ENCODE measurements around the gene NFIA.

NFIA gene

GRCh38 chr1:61131716-61132115, 49.4 kb downstream of the NFIA start:
- H2AFZ ChIP-seq (ENCODE audit: low read depth): no peak overlapping the region

GRCh38 chr1:61132176-61132638, 49.8 kb downstream of the NFIA start:
- Histone ChIP-seq H3K4me3 (IDR thresholded peaks at IDR 0.05; ENCODE audit: insufficient read depth, low read depth, low read length) (no peak overlapping the region), H4K20me1 (ENCODE audit: insufficient read depth) (no peaks in the 10 kb centered on the region), H3K79me2 (ENCODE audit: insufficient read depth, low read depth) (no peaks in the 10 kb centered on the region), H2AFZ (ENCODE audit: low read depth) (no peak overlapping the region), H3K4me2 (no peak overlapping the region), H3K9ac (no peak overlapping the region), H3K4me1 (ENCODE audit: low read depth, poor library complexity, severe bottlenecking) (no peaks in the 10 kb centered on the region), H3K36me3 (ENCODE audit: insufficient read depth) (no peaks in the 10 kb centered on the region), H3K27me3 (ENCODE audit: insufficient read depth, low read depth) (no peaks in the 10 kb centered on the region), H3K27ac (no peak overlapping the region)
- TF ChIP-seq CTCF (conservative IDR thresholded peaks at IDR 0.05; ENCODE audit: low read depth, low read length): no peak

More at GRCh38 chr1:61131716-61132115, 49.4 kb downstream of the NFIA start:
- Histone ChIP-seq H3K36me3 (ENCODE audit: insufficient read depth) (no peaks in the 10 kb centered on the region), H3K4me2 (no peak overlapping the region), H3K27me3 (ENCODE audit: insufficient read depth, low read depth) (no peaks in the 10 kb centered on the region), H3K4me1 (ENCODE audit: low read depth, poor library complexity, severe bottlenecking) (no peaks in the 10 kb centered on the region), H4K20me1 (ENCODE audit: insufficient read depth) (no peaks in the 10 kb centered on the region), H3K79me2 (ENCODE audit: insufficient read depth, low read depth) (no peaks in the 10 kb centered on the region), H3K27ac (no peak overlapping the region), H3K4me3 (IDR thresholded peaks at IDR 0.05; ENCODE audit: insufficient read depth, low read depth, low read length) (no peak overlapping the region), H3K9ac (no peak overlapping the region)
- TF ChIP-seq CTCF (conservative IDR thresholded peaks at IDR 0.05; ENCODE audit: low read depth, low read length): no peak

GRCh38 chr1:61132645-61133334, 50.4 kb downstream of the NFIA start:
- Histone ChIP-seq H4K20me1 (ENCODE audit: insufficient read depth) (no peaks in the 10 kb centered on the region), H3K79me2 (ENCODE audit: insufficient read depth, low read depth) (no peaks in the 10 kb centered on the region), H2AFZ (ENCODE audit: low read depth) (no peak overlapping the region), H3K27me3 (ENCODE audit: insufficient read depth, low read depth) (no peaks in the 10 kb centered on the region), H3K9ac (no peak overlapping the region), H3K36me3 (ENCODE audit: insufficient read depth) (no peaks in the 10 kb centered on the region), H3K4me1 (ENCODE audit: low read depth, poor library complexity, severe bottlenecking) (no peaks in the 10 kb centered on the region), H3K4me2 (no peak overlapping the region), H3K4me3 (IDR thresholded peaks at IDR 0.05; ENCODE audit: insufficient read depth, low read depth, low read length) (no peak overlapping the region), H3K27ac (no peak overlapping the region)
- no peak for TF ChIP-seq CTCF (conservative IDR thresholded peaks at IDR 0.05; ENCODE audit: low read depth, low read length)

GRCh38 chr1:61133335-61134019, 51.1 kb downstream of the NFIA start:
- TF ChIP-seq CTCF (conservative IDR thresholded peaks at IDR 0.05; ENCODE audit: low read depth, low read length): no peak
- no peak overlapping the region for H3K9ac ChIP-seq
- H3K27me3 ChIP-seq (ENCODE audit: insufficient read depth, low read depth): no peaks in the 10 kb centered on the region
- H3K27ac ChIP-seq: no peak overlapping the region
- H3K4me3 ChIP-seq (IDR thresholded peaks at IDR 0.05; ENCODE audit: insufficient read depth, low read depth, low read length): no peak overlapping the region
- no peak overlapping the region for H2AFZ ChIP-seq (ENCODE audit: low read depth)
- no peaks in the 10 kb centered on the region for H4K20me1 ChIP-seq (ENCODE audit: insufficient read depth)
- H3K36me3 ChIP-seq (ENCODE audit: insufficient read depth): no peaks in the 10 kb centered on the region
- no peaks in the 10 kb centered on the region for H3K79me2 ChIP-seq (ENCODE audit: insufficient read depth, low read depth)
- H3K4me1 ChIP-seq (ENCODE audit: low read depth, poor library complexity, severe bottlenecking): no peaks in the 10 kb centered on the region
- no peak overlapping the region for H3K4me2 ChIP-seq
